DMS153 treated with DMSO at 0.1 percent for 48 hours (cell line): ENCODE measurements around the gene JMJD8.

Experiments
- DNase-seq: peaks from one replicate; lab custom pipeline; 2025; ENCODE audit not compliant: unreplicated experiment; lab: John Stamatoyannopoulos, UW

JMJD8 gene, protein sequence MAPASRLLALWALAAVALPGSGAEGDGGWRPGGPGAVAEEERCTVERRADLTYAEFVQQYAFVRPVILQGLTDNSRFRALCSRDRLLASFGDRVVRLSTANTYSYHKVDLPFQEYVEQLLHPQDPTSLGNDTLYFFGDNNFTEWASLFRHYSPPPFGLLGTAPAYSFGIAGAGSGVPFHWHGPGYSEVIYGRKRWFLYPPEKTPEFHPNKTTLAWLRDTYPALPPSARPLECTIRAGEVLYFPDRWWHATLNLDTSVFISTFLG

DNA sequence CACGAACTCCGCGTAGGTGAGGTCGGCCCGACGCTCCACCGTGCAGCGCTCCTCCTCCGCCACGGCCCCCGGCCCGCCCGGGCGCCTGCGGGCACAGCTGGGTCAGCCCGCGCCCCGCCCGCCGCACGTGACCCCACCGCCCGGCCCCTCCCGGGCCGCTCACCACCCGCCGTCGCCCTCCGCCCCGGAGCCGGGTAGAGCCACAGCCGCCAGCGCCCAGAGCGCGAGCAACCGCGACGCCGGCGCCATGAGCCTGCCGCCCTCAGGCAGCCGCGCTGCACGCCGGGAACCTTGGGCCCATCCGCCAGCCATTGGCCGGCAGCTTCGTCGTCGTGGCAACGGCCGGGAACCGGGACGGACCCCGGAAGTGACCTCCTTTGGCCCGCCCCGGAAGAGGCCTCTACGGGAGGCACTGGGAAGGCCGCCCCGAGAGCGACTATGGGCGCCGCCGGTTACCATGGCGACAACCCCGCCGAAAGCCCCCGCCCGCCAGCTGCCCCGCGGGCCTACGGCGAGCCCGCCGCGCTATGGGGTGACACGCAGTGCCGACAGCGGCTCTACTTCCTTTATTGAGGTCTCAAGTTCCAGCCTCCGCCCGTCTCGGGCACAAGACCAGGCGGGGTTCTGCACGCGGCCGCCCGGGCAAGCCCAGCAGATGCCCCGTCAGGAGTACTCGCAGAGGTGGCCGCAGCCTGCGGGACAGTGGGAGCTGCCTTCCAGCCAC is at the start of gene JMJD8:
Gene JMJD8, minus strand, starts transcription at position 264 of the 724 bp plus-strand sequence. Its CDS starts 15 bp downstream, at position 249.
- peak; percentile 90 for DNase-seq

GRCh38 chr16:733382-734207 is 49.5 kb upstream of the JMJD8 start:
- no peak for DNase-seq

DNA sequence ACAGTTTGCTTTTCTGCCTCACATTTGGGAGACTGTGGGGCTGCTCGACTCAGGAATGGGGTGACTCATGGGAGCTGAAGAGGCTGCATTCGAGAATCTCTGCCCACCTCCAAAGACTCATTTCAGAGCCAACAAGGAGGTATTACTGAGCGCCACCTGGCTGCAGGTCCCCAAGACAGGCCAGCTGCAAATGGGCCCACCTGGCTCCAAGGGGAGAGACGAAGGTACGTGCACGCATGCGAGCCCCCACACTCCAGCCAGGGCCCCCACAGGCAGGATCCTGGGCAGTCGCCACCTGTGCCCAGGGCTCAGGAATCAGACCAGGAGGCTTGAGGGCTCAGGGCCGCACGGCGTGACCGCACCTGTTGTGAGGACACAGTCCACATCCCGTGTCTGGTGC is 48.8 kb upstream of the JMJD8 start:
- DNase-seq: no peak

- no peak for DNase-seq
These were observed 48.2 kb upstream of the JMJD8 start for GRCh38 chr16:732332-732731.

DNA sequence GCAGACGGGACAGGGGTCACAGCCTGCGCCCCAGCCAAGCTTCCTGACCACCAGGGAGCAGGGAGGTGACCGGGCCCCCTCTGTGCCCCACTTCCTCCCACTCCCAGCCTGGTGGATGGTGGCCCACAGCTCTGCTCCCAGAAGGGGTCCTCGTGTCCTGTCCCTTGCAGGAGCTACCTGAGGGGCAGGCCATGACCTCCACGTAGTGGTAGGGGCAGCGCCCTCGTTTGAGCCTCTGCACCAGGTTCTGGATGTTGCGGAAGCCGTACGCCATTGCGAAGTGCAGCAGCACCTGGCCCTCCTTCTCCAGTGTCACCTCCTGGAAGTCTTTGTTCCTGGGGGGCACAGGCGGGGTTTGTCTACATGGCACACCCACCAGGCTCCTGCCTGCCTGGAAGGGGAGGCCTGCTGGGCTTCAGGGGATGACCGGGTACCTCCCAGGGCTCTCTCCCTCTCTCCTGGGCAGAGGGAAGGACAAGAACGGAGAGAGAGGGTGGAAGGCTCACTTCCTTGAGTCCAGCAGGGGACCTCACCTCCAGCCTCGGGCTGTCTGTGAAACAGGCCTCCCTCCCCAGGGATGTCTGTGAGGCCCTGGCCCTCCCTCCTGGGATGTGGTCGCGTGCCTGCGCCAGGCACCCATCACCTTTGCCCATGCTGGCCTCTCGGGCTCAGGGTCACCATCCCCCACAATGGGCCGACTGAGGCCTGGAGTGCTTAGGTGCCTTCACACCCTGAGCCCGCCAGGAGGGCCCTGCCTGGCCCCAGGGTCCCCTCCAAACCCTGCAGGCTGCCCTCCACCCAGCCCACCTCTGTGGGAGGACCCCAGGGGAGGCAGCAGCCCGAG is 46.8 kb upstream of the JMJD8 start:
- no peak for DNase-seq

DNA sequence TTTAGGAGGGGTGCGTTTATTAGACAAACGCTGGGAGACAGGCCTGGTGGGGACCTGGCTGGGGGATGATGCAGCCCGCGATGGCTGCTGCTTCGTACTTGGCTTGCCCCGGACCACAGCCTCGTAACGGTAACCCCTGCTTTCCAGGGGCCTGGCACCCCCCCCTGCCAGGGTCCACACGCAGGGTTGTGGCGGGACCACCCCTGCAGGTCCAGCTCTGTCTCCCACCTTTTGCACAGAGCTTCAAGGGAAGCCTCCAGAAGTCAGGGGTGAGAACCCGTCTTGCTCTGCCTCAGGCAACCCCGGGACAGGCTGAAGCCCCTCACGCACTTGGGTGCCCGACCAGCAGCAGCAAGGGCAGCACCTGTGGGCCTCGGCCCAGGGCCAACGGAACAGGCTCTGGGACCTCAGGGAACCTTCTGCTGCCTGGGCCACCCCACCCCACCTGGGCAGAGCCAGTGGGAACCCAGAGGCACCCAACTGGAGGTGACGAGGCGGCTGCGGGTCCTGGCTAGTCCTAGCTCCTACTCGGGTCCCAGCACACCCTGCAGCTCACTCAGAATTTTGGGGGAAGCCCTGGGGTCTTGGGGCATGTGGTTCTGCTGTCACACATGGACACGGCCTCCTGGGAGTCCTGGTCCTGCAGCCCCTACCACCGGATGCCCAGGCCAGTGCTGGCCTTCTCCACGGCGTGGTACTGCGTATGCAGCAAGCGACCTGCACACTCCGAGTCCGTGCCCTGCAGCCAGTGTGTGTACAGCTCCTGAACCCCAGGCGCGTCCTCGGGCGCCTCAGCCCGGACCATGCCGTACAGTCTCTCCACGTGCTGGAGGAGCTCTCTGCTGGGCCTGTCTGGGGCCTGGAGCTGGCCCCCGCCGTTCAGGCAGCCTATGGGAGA is 45.9 kb upstream of the JMJD8 start:
- no peak for DNase-seq

DNA sequence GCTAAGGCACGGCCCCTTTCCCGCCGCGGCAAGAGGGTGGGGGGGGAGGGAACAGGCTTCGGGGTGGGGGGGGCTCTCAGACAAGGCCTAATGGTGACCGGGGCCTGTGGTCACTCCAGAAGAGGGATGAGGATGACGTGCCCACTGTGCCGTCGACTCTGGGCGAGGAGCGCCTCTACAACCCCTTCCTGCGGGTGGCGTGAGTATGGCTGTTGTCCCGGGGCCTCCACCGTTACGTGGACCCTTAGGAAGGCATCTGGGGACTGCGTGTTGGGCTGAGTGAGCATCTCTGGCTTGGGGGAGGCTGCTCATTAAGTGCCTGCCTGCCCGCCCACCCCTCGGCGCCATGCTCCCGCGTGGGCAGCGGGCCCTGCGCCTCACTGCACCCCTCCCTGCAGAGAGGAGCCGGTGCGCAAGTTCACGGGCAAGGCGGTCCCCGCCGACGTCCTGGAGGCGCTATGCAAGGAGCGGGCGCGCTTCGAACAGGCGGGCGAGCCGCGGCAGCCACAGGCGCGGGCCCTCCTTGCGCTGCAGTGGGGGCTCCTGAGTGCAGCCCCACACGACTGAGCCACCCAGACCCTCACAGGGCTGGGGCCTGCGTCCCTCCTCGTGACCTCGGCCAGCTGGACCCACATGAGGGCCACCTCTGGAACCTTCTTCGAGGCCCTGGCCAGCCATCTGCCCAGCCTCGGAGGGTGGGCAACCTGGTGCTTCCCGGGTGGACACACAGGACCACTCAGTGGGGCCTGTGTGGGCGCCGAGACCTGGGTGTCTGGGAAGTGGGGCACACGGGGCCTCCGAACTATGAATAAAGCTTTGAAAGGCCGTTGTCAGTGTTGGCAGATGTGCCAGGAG is 45.0 kb upstream of the JMJD8 start:
- DNase-seq: no peak

GRCh38 chr16:728131-728889 is 44.2 kb upstream of the JMJD8 start:
- DNase-seq: no peak

DNA sequence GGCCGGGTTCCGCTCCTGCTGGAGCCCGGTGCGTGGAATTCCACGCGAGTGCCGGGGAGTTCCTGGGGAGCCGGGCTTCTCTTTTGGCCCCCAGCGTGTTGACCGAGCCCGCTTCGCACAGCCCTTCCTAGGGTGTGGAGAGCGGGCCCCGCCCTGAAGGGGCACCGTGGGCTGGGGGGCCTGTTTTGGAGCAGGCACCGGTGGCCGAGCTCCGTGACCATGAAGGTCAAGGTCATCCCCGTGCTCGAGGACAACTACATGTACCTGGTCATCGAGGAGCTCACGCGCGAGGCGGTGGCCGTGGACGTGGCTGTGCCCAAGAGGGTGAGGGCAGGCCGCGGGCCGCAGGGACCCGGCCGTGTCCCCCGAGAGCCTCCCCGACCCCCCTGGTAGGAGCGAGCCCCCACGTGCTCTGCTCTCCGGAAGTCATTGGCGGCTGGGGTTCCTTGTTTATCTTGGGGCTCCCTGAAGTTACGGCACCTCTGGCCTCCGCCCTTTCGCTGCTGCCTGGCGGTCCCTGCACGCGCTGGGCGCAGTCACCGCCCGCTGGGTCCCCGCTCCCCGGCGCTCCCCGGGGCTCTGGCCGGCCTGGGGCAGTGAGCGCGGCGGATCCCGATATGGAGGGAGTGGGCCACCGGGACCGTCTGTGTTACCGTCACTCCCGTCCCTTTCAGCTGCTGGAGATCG is 43.3 kb upstream of the JMJD8 start:
- DNase-seq: no peak

DNA sequence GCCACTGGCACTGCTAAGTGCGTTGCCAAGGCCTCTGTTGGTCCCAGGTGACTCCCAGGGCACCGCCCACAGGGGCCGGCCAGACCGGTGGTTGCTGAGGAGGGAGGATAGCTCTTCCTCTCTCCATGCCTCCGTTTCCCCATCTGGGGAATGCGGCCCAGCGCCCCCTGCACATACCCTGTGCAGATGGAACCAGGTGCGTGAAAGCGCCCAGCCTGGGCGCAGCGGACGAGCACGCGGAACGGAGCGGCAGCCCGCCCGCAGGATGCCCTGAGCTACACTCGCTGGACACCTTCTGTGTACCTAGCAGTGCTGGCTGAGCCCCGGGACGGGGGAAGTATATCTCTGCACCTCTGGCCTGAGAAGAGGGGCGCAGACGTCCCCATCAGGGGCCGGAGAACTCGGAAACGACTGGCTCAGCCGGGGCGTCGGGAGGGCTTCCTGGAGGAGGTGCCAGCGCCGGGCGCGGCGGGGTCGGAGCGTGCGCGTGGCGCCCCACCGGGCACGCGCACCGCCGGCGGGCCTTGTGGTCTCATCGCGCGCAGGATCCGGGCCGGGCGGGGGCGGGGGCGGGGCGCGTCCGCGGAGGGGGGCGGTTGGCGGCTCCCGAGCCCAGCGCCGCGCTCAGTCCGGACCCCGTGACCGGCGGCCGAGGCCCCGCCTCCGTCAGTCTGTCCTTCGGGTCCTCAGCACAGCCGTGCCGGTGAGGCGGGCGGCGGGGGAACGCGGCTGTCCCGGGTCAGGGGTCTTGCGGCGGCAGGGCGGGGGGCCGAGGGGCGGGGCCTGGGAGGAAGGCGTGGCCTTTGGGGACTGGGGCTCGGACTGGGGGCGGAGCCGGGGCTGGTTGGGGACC is 42.5 kb upstream of the JMJD8 start, which contains the start of the genes CCDC78 and HAGHL:
Gene CCDC78, minus strand, starts transcription at position 6 of the 853 bp plus-strand sequence. CDS start 76 bp downstream, outside the sequence.
Gene HAGHL, plus strand, starts transcription at position 669 of the 853 bp plus-strand sequence. CDS start 404 bp downstream, outside the sequence.
- no peak for DNase-seq

DNA sequence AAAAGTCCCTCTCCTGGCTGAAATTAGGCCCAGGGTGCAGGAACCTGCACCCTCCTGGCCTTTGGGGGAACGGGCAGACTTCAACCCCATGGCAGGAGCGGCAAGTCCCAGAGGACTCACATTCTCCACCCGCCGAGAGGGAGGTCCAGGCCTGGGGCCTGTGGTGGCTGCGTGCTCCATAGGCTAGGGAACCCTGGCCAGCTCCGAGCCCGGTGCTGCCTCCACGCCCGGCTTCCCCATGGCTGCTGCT is 42.0 kb upstream of the JMJD8 start:
- no peak for DNase-seq

GRCh38 chr16:725463-726187 is 41.5 kb upstream of the JMJD8 start:
- DNase-seq: no peak

DNA sequence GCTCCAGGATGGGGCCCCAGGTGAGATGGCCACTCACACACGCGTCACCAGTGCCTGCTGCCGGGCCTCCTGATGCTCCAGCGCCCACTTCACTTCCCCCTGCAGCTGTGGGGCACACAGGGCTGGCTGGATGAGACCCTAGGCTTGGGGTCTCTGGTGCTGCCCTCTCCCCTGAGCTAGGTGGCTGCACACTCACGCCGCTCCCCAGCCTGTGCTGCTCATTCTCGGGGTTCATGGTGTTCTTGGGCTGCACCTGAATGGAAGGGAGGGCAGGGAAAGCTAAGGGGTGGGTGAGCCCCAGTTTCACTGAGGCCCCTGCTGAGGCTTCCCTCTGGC is 40.9 kb upstream of the JMJD8 start:
- DNase-seq: no peak

DNA sequence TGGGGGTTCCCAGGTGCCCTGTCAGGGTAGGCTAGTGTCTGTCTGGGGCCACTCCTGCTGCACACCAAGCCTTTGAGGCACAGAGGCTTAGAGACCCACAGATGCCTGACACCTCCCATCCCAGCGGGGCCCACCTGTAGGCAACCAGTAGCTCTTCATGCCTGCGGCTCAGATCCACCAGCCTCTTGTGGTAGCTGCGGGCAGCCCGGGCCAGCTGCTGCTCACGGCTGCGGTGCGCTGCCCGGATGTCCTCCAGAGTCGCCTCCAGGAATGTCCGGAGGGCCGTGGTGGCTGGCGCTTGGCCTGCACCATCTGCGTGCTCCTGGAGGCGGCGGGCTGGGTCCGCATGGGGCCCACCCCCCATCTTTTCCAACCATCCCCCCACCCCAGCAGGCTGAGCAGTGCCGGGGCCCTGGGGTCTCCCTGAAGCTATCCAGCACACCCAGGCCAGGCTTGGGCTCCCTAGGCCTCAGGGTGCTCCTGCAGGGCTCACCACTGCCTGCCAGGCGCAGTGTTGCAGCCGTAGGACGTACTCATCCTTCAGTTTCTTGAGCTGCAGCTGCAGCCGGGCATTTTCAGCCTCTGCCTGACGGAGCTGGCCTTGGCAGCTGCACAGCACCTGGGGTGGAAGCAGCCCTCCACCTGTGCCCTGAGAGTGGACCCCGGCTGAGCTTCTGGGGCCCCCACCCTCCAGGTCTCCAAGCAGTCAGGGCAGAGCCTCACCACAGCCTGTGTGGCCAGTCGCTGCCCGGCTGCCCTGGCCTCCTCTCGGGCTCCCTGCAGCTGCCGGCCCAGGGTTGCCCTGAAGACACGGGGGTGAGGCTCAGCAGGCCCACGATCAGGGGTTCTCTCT is 40.3 kb upstream of the JMJD8 start:
- no peak for DNase-seq

GRCh38 chr16:723695-724094 is 39.6 kb upstream of the JMJD8 start:
- no peak for DNase-seq
